PC-9 (cell line): ENCODE results near the gene ARHGAP10.

ENCODE experiments used
- CTCF ChIP-seq: fragments of 200-600 bp; sonication (generic); conservative IDR thresholded peaks from 2 replicates; pipeline ENCODE4 v1.6.1; 2017; ENCODE audit warnings: mixed run types, antibody characterized with exemption, mild to moderate bottlenecking, moderate library complexity
- EZH2 ChIP-seq: fragments of 200-600 bp; sonication (generic); IDR thresholded peaks from 2 replicates; pipeline ENCODE4 v1.8.0; 2017; ENCODE audit warnings: antibody characterized with exemption, low read depth

- no peak for TF ChIP-seq EZH2
- no peak for TF ChIP-seq CTCF
Measured at GRCh38 chr4:147916351-147916750, 184.5 kb downstream of the ARHGAP10 start.
